ENCODE data around the gene FAM76B. TPM values are rescaled to one million over a fixed set of nuclear protein-coding genes. Genes with fewer than 3 reads are reported as not detected.
A peak's percentile ranks its signal among the peaks of the same experiment; 100 is the strongest.

FAM76B gene
- total and polyA plus RNA-seq, 2 of the 13 experiments (the other 11 are each of a cell fraction or from before 2014, with no cell fraction given) = 20.2 to 24.2 TPM

GRCh38 chr11:95790123-95790932 lies 746 bp upstream of the FAM76B start, which contains the start of gene CEP57 (continued):
- no peak for TF ChIP-seq ZNF318 (CRISPR knock-in tag; IDR thresholded peaks at IDR 0.05)
- no peak for TF ChIP-seq FLYWCH1 (CRISPR knock-in tag; IDR thresholded peaks at IDR 0.05)
- no peak for TF ChIP-seq ZNF784 (CRISPR knock-in tag; IDR thresholded peaks at IDR 0.05; ENCODE audit: borderline replicate concordance)
- TF ChIP-seq RELA (CRISPR knock-in tag; IDR thresholded peaks at IDR 0.05) = no peak
- no peak for TF ChIP-seq ZNF580 (CRISPR knock-in tag; IDR thresholded peaks at IDR 0.05; ENCODE audit: borderline replicate concordance, low read depth)
- TF ChIP-seq GMEB1 (CRISPR knock-in tag; IDR thresholded peaks at IDR 0.05; ENCODE audit: borderline replicate concordance) = no peak; the same call in none of the 2 replicates
- TF ChIP-seq KAT7 (CRISPR knock-in tag; IDR thresholded peaks at IDR 0.05; ENCODE audit: borderline replicate concordance) = no peak
- TF ChIP-seq ZNF333 (CRISPR knock-in tag; IDR thresholded peaks at IDR 0.05; ENCODE audit: borderline replicate concordance) = no peak
- TF ChIP-seq EED (CRISPR knock-in tag; IDR thresholded peaks at IDR 0.05) = no peak
- TF ChIP-seq FOXK2 (IDR thresholded peaks at IDR 0.05) = no peak
- TF ChIP-seq RFX1 (IDR thresholded peaks at IDR 0.05) = no peak
- no peak for TF ChIP-seq HMG20B (CRISPR knock-in tag; conservative IDR thresholded peaks at IDR 0.05)
- peak in 1 of 2 experiments; percentile 43; a peak in 1 of 4 replicates for TF ChIP-seq KLF16 (CRISPR knock-in tag; IDR thresholded peaks at IDR 0.05)
- TF ChIP-seq ZNF136 (CRISPR knock-in tag; IDR thresholded peaks at IDR 0.05; ENCODE audit: low read depth) = no peak
- TF ChIP-seq ZBTB39 (CRISPR knock-in tag; IDR thresholded peaks at IDR 0.05) = no peak
